Testis (tissue), 2 donors: ENCODE results near the gene ARID1A.

ENCODE experiments used
- POLR2A ChIP-seq: fragments of 450-650 bp; IDR thresholded peaks from one replicate; pipeline ENCODE4 v1.6.1; 2017; ENCODE audit warnings: antibody characterized with exemption, mild to moderate bottlenecking, moderate library complexity
- TF ChIP-seq, protein P1 (sequence below), 3 experiments: fragments of 450-650 bp in 2 of 3; fragments of 200-600 bp in 1 of 3; sonication (generic) in 1 of 3; IDR thresholded peaks; one replicate each; pipeline ENCODE4 v1.5.1; 2016 to 2019; ENCODE audit warnings: antibody characterized with exemption in 3 of 3, mild to moderate bottlenecking in 2 of 3, moderate library complexity in 1 of 3

DNA sequence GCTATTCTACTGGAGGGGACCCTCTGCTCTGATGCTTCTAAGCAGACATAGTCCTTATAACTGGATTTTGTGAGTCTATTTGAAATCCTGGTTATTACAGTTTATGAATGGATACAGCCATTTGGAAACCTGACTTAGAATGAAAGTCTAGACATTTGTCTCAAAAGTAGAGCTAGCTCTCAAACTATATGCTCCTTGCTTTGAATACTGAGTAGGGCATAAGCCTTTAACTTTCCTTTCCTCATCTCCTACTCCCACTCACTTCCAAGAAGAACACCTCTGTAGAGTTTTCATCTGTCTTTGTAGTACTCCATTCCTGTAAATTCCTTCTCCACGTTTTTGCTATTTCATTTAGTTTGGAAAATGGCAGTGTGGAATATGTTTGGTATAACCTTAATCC lies 9.0 kb upstream of the ARID1A start:
- TF ChIP-seq, protein P1, sequence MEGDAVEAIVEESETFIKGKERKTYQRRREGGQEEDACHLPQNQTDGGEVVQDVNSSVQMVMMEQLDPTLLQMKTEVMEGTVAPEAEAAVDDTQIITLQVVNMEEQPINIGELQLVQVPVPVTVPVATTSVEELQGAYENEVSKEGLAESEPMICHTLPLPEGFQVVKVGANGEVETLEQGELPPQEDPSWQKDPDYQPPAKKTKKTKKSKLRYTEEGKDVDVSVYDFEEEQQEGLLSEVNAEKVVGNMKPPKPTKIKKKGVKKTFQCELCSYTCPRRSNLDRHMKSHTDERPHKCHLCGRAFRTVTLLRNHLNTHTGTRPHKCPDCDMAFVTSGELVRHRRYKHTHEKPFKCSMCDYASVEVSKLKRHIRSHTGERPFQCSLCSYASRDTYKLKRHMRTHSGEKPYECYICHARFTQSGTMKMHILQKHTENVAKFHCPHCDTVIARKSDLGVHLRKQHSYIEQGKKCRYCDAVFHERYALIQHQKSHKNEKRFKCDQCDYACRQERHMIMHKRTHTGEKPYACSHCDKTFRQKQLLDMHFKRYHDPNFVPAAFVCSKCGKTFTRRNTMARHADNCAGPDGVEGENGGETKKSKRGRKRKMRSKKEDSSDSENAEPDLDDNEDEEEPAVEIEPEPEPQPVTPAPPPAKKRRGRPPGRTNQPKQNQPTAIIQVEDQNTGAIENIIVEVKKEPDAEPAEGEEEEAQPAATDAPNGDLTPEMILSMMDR (IDR thresholded peaks at IDR 0.05), result no peak
- TF ChIP-seq POLR2A, result no peak
